OCI-LY1 (cell line): ENCODE results near the gene ATCAY.

ENCODE experiments used
- CTCF ChIP-seq: fragments of 200-600 bp; sonication (generic), shearing (Covaris generic); IDR thresholded peaks from 2 replicates; pipeline ENCODE4 v1.5.1; 2017; ENCODE audit warnings: mild to moderate bottlenecking, antibody characterized with exemption, low read length, moderate library complexity, mixed read lengths
- EZH2 ChIP-seq: fragments of 200-600 bp; sonication (generic), shearing (Covaris generic); IDR thresholded peaks from 2 replicates; pipeline ENCODE4 v1.8.0; 2017; ENCODE audit warnings: borderline replicate concordance, mixed run types, mild to moderate bottlenecking, antibody characterized with exemption, low read length, moderate library complexity, mixed read lengths

- TF ChIP-seq CTCF (no peak), EZH2 (no peak)
Measured at GRCh38 chr19:3851254-3852176, 29.0 kb upstream of the ATCAY start.
